Progenitor cell of endocrine pancreas (in vitro differentiated cells): ENCODE results near the gene DARS1. TPM values are rescaled to one million over a fixed set of nuclear protein-coding genes. Genes with fewer than 3 reads are reported as not detected.

Source experiments
- DNase-seq: peaks from one replicate; pipeline ENCODE4 v3.0.0; 2021; ENCODE audit warnings: low spot score; ENCODE audit not compliant: unreplicated experiment
- H3K27ac Mint-ChIP-seq: 2 replicates; pipeline ENCODE4 v1.8.0; 2021; ENCODE audit warnings: mild to moderate bottlenecking, moderate library complexity, mixed read lengths
- H3K27me3 Mint-ChIP-seq: 2 replicates; pipeline ENCODE4 v1.8.0; 2021; ENCODE audit warnings: mixed read lengths
- H3K36me3 Mint-ChIP-seq: 2 replicates; pipeline ENCODE4 v1.8.0; 2022; ENCODE audit warnings: mixed read lengths; ENCODE audit not compliant: insufficient read depth
- H3K4me1 Mint-ChIP-seq: 2 replicates; pipeline ENCODE4 v1.8.0; 2021; ENCODE audit warnings: low read depth, mixed read lengths
- H3K4me3 Mint-ChIP-seq: 2 replicates; pipeline ENCODE4 v1.8.0; 2021; ENCODE audit warnings: low read depth, mild to moderate bottlenecking, moderate library complexity, mixed read lengths
- H3K9me3 Mint-ChIP-seq: 2 replicates; pipeline ENCODE4 v1.8.0; 2021; ENCODE audit warnings: low read depth, mixed read lengths
- CTCF ChIP-seq: fragments of 200-600 bp; sonication (generic); IDR thresholded peaks from one replicate; pipeline ENCODE4 v1.5.0; 2021; ENCODE audit warnings: antibody characterized with exemption, mild to moderate bottlenecking; ENCODE audit not compliant: unreplicated experiment
- total RNA-seq: library from RNA; stranded (reverse); gene quantifications from 2 replicates; pipeline ENCODE4 v1.2.1, GENCODE V29; 2021

DARS1 gene
- total RNA-seq, 1 donor from 2014 or later: 69.7 TPM

- H3K4me1 Mint-ChIP-seq: peaks cover 4% of the 10 kb centered on the region
- no peak for TF ChIP-seq CTCF
These were observed 46.3 kb upstream of the DARS1 start for GRCh38 chr2:136031711-136032110.

GRCh38 chr2:136030406-136030805 is 45.0 kb upstream of the DARS1 start:
- DNase-seq: no peak
- Mint-ChIP-seq H3K4me1 (peaks cover 6% of the 10 kb centered on the region), H3K4me3 (no peak overlapping the region), H3K27me3 (no peaks in the 10 kb centered on the region), H3K27ac (no peak overlapping the region), H3K9me3 (no peaks in the 10 kb centered on the region), H3K36me3 (no peaks in the 10 kb centered on the region)
- no peak for TF ChIP-seq CTCF

More at GRCh38 chr2:136031711-136032110, 46.3 kb upstream of the DARS1 start:
- H3K27me3 Mint-ChIP-seq: no peaks in the 10 kb centered on the region
- no peaks in the 10 kb centered on the region for H3K36me3 Mint-ChIP-seq
- H3K27ac Mint-ChIP-seq: no peak overlapping the region
- H3K4me3 Mint-ChIP-seq: no peak overlapping the region
- DNase-seq: no peak
- no peaks in the 10 kb centered on the region for H3K9me3 Mint-ChIP-seq

- Mint-ChIP-seq H3K27ac (no peak overlapping the region), H3K36me3 (no peaks in the 10 kb centered on the region), H3K27me3 (no peaks in the 10 kb centered on the region), H3K9me3 (no peaks in the 10 kb centered on the region), H3K4me1 (peaks cover 12% of the 10 kb centered on the region), H3K4me3 (no peak overlapping the region)
- TF ChIP-seq CTCF: no peak
- DNase-seq: no peak
These were observed 43.7 kb upstream of the DARS1 start for GRCh38 chr2:136029149-136029548.

GRCh38 chr2:136028001-136028400 is 42.6 kb upstream of the DARS1 start:
- Mint-ChIP-seq H3K36me3 (no peaks in the 10 kb centered on the region), H3K9me3 (no peaks in the 10 kb centered on the region), H3K27me3 (no peaks in the 10 kb centered on the region), H3K4me3 (no peak overlapping the region), H3K27ac (peak overlapping the region; percentile 67), H3K4me1 (peaks cover 15% of the 10 kb centered on the region)
- TF ChIP-seq CTCF: no peak
- DNase-seq: no peak

- TF ChIP-seq CTCF: no peak
- Mint-ChIP-seq H3K4me1 (peaks cover 15% of the 10 kb centered on the region), H3K27ac (peak overlapping the region; percentile 53), H3K9me3 (no peaks in the 10 kb centered on the region), H3K36me3 (no peaks in the 10 kb centered on the region), H3K27me3 (no peaks in the 10 kb centered on the region), H3K4me3 (no peak overlapping the region)
- no peak for DNase-seq
These were observed 41.7 kb upstream of the DARS1 start for GRCh38 chr2:136027112-136027511.
